GM19438 (cell line): Measurements from ENCODE around the gene IMPDH1.
A peak's percentile ranks its signal among the peaks of the same experiment; 100 is the strongest.
"Not testable (repeated sequence)": the region's sequence is repeated elsewhere in the genome, so short reads cannot be mapped to it uniquely, and the experiment has no call there.

Source experiments
- ATAC-seq: cut with Tn5 transposase; IDR thresholded peaks from one replicate; pipeline ENCODE4 v1.9.1; 2021; ENCODE audit warnings: low read depth; ENCODE audit not compliant: unreplicated experiment

Gene IMPDH1

DNA sequence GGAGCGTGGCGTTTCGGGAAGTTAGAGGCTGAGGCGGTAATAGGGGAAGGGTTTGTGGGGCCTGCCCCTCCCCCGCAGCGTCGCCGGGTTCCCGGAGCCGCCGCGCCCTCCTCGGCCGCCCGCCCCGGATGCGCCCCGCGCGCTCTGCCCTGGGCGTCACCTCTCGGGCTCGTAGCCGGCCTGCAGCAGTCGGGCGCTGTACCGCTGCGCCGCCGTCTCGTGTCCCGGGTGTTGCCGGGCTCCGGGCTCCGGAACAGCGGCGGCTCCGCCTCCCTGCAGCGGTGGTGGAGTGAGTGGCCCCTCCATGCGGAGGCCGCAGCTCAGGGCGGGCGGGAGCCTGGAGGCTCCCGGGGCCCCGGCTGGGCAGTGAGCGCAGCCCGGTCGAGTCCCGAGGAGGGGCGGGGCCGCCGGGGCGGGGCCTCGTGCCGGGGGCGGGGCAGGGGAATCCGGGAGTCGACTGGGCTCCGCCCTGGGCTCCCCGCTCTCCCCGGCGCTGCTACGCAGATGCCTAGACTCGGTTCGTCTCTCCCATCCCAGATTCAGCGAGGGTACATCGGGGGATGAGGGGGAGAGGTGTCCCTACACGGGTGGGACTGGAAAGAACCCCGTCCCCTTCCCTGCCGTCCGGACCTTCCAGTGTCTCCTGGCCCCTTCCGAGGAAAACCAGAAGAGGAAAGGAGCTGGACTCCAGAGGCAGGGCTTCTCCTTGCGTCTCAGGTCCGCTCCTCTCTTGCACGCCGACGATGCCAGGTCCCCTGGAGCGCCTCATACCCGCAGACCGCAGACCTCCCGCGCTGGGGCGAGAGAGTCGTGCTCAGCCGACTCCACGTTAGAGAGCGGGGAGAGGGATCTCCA lies at the start of gene IMPDH1:
TSS of gene IMPDH1 (minus strand) at position 387 of the 855 bp plus-strand sequence. CDS start at position 306, 81 bp downstream.
- ATAC-seq = peak; percentile 79

DNA sequence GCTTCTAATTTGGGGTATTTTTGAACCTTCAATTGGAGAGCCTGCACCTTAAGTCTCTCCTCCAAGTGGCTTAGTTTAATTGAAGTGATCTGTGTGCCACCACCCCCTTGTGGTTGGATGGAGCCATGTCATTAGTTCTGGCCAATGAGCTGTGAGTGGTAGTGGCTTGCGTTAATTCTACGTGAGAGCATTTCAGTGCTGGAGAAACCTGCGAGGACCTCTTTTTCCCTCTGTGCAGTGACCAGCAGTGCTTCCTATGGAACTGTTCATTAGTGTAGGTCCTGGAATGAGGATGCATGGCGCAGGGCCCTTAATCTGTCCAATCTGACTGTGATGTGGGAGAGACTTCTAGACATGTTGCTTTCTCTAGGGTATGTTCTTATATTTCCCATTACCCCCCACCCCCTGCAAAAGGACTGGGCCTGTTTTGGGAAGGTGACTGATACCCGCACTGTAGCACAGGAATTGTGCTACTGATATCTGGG lies 49.7 kb upstream of the IMPDH1 start:
- ATAC-seq = peak; percentile 47

DNA sequence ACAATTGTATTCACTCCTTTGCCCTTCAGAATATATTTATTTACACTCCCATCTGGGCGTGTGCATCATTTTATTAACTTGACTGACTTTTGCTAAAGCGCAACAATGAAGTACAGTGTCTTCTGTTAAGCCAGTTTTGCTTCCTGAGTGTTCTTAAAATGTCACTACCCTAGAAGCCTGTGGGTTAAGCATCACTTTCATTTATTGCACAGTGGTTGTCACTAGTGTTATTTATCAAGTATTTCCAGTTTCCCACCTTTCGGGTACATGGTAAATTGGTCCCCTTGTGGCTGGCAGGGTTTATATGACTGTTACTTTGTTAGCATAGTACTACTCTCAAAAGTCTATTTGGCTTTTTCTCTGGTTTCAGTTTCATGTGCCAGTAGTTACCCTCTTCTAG lies 49.2 kb upstream of the IMPDH1 start:
- peak; percentile 7 for ATAC-seq

DNA sequence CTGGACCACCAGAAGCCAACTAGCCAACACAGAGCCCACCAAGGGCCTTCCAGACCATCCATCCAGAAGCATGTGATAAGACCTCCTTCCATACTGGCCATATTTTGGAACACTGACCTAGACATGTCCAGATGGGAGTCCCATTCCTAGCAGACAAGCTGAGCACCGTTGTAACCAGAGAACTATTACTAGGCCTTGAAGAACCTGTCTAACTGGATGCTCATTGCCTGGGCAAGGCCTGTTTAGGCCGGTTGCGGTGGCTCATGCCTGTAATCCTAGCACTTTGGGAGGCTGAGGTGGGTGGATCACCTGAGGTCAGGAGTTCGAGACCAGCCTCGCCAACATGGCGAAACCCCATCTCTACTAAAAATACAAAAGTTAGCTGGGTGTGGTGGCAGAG lies 47.6 kb upstream of the IMPDH1 start:
- not testable (repeated sequence) for ATAC-seq

DNA sequence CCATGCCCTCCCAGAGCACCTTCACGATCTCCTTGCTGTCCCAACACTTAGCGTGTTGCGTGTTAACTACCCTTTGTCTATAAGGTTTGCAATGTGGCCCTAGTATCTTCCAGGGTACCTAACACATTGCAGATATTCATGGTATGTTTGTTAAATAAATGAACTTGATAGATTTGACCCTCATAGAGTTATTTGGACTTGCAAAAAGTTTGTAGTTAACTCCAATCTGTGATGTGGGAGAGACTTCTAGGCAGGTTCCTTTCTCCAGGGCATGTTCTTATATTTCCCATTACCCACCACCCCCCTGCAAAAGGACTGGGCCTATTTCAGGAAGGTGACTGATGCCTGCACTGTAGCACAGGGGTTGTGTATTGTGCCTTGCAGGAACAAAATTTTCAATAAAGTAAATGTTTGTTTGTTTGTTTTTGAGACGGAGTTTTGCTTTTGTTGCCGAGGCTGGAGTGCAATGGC lies 46.5 kb upstream of the IMPDH1 start:
- ATAC-seq = no peak

DNA sequence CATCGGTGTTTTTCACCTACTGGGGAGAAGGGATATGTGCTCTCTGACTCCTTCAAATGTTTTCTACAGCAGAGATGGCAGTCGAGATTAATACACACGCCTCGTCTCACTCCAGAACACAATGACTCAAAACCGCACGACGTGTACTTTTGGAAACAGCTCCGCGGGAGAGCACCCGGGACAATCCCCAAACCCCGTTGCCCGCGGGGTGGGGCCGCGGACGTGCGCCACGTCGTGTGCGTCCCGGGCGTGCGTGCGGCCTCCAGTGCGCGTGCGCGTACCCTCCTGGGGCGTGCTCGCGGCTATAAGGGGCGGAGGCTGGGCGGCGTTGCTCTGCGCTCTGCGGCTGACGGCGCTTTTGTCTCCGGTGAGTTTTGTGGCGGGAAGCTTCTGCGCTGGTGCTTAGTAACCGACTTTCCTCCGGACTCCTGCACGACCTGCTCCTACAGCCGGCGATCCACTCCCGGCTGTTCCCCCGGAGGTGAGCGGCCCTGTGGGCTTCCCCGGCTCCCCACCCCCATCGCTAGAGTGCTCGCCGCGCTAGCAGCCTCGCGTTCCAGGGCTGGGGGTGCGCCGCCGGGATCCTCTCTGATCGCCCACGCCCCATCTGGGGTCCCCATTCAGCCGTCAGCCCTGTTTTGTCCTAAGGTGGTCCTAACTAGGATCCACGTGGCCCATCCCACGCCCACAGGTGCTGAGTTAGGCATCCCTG lies 45.9 kb upstream of the IMPDH1 start, which contains the start of gene HILPDA:
TSS of gene HILPDA (plus strand) at position 336 of the 712 bp plus-strand sequence. CDS start 1,391 bp downstream, outside the sequence.
- peak; percentile 81 for ATAC-seq

DNA sequence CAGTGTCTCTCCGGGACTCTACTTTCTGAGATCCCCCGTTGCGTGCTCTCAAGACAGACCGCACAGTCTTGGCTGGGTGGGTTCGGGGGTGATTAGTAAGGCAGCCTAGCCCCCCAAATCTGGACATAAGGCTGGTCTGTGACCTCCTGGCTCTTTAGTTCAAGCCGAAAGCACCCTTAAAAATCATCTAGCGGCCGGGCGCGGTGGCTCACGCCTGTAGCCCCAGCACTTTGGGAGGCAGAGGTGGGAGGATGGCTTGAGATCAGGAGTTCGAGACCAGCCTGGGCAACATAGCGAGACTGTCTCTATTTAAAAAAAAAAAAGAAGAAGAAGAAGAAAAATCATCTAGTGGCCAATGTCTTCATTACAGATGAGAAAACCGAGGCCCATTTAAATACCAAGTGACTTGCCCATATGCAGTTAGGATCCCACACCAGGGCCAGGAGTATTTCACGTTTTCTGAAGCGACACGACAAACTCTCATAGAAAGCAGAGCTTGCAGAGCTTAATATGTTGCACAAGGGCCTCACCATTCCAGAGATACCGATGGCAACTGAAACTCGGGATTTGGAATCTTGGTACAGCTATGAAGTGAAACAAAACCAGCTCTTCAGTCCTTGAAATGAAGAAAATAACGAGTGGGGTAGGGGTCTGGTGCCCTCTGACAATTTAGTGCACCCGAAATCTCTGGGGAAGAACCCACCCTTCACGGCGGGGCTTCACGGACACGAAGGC lies 45.2 kb upstream of the IMPDH1 start:
- no peak for ATAC-seq

DNA sequence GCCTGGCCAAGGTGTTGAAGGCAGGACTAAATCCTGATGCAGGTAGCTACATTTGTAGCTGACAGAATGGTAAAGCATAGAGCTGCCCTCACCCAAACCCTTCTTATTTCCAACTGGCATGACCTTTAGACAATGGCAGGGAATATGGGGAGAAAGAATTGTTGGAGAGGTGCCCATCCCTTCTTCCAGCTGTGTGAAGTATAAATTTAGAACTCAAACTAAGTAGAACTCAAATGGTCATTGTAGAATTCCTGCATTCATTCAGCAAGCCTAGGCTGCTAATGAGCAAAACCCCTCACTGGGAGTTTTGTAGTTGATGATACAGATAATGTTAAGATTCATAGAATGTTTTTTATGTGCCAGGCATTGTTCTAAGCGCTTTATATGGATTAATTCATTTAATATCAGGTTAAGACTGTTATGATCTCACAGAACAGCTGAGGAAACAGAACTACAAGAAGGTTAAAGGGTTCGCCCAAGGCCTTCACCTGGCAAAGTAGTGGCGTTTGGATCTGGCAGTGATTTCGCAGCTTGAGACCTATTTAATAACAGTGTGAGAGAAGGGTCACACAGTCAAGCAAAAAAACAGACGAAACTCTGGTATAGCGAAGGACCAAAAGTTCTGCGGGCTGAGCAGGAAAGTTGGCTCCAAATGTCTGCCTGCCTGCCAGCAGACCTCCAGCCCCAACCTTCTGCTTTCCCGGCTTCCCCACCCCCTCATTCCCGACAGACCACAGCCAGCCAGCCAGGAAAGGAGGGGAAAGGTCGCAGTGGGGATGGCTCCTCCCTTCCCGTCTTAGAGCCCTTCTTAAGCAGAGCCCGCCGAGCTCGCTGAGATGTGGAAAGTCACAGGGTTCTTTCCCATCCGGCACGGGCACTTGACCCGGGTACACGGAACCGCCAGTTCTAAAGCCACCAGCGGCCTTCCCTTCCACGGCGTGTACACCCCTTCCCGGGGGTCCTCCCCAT lies 44.3 kb upstream of the IMPDH1 start:
- ATAC-seq = no peak

DNA sequence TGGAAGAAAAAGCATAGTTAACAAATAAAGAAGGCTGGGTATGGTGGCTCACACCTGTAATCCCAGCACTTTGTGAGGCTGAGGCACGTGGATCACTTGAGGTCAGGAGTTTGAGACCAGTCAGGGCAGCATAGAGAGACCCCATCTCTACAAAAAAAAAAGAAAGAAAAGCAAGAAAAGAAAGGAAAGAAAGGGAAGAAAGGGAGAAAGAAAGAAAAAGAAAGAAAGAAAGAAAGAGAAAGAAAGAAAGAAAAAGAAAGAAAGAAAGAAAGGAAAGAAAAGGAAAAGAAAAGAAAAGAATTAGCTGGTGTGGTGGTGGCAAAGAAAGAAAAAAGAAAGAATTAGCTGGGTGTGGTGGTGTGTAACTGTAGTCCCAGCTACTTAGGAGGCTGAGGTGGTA lies 42.8 kb upstream of the IMPDH1 start:
- no peak for ATAC-seq

DNA sequence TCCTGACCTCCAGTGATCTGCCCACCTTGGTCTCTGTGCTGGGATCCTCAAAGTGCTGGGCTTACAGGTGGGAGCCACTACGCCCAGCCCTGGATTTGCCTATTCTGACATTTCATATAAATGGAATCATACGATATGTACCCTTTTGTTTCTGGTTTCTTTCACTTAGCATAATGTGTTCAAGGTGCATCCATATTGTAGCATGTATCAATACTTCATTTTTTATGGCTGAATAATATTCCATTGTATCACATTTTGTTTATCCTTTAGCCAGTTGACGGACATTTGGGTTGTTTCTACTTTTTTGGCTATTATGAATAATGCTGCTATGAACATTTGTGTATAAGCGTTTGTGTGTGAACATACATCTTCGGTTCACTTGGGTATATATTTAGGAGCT lies 41.1 kb upstream of the IMPDH1 start:
- no peak for ATAC-seq

DNA sequence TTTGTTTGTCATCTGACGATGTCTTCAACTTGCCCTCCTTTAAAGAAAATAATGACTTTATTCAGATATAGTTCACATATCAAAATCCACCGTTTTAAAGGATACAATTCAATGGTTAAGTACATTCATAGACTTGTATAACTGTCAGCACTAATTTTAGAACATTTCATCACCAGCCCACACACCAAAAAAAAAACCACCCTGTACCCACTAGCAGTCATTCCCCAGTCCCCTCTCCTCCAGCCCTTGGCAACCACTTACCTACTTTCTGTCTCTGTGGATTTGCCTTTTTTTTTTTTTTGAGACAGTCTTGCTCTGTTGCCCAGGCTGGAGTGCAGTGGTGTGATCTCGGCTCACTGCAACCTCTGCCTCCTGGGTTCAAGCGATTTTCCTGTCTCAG lies 40.6 kb upstream of the IMPDH1 start:
- ATAC-seq = no peak

DNA sequence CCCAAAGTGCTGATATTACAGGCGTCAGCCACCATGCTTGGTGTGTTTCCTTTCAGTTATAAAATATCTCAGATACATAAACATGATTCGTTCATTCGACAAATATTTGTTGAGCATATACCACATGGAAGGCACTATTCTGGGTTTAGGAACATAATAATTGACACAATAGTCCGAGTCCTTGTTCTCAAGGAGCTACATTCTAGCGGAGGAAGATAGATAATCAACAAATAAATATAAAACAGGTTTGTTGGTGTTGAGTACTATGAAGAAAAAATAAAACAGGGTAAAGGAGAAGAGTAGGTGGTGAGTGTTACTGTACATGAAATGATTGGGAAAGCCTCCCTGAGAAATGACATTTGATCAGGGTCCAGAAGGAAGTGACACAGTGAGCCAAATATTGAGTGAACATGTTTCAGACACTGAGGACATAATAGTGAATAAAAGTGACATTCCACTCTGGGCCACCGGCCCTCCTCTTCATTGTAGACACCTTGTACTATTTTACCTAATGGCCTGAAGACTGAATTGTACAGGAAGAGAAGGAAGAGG lies 39.0 kb upstream of the IMPDH1 start:
- ATAC-seq = no peak

DNA sequence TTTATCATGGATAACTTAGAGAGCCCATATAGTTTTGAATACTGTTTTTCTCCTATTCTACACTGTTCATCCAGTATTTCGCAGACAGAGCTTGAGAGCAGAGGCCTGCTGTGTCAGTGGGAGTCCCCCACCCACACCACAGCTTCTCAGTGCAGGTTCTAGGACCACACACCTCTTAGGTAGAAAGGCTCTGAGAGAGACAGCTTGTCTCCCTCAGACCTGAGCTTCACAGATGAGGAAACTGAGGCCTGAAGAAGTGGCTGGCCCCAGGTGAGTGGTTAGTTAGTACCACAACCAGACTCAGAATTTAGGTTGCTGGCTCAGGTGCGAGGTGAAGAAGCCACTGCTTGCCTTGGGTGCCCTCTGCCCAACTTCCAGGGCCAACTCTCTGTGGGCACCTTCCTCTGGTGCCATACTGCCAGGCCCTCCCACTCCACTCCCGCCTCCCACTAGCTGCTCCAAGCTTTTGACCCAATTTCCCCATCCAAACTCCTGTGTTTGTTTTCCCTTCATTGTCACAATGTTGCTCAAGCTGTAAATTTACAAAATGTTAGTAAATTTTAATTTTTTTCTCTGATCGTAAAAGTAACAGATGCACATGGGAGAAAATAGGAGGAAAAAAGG lies 38.3 kb upstream of the IMPDH1 start:
- ATAC-seq = no peak

DNA sequence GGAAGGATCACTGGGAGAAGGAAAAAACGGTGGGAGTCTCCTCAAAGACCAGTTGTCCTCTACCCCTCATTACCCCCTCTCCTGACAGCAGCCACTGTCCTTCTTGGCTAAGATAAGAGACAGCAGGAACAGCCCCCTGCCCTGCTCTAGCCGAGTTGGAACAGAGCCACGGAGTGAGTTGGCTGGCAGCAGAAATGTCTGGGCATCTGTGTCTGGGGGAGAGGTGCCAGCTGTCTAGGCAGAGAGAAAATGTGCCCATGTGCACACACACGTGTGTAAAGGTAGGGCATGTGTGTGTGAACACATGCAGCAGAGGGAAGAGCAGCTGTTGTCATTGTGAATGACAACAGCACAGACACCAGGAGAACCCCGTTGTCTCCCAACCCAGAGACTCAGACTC lies 36.5 kb upstream of the IMPDH1 start:
- ATAC-seq = no peak

DNA sequence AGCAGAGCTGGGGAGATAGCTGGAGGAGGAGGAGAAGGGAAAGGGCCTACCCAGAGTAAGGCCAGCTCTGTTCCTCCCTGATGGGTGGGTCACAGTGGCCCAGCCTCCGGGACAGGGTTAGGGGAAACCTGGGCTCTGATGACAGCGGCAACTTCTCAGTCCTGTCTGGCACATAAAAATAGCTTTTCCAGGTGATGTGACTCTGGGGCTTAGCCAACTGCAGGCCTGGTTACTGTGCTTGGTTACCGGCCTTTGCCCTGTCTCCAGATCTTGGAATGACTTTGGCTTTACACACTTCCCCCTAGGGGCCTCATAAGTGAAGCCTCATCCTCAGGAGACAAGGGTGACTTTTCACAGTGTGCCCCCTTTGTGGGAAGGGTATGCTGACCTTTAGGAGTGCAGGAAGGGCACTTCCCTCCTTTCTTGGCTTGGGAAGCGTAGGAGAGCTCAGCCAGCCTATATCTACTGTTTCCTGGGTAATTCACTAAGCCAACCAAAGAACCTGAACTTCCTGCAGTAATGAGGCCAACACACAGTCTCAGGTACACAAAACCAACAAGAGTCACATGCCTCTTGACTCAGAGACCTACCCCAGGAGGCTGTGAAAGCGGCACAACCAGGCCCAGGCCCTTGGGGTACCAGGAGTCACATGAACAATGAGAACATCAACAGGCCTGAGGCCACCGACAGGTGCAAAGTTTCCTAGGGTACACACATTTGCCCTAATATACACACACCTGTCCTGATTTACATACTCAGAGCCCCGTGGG lies 34.2 kb upstream of the IMPDH1 start:
- ATAC-seq = no peak

DNA sequence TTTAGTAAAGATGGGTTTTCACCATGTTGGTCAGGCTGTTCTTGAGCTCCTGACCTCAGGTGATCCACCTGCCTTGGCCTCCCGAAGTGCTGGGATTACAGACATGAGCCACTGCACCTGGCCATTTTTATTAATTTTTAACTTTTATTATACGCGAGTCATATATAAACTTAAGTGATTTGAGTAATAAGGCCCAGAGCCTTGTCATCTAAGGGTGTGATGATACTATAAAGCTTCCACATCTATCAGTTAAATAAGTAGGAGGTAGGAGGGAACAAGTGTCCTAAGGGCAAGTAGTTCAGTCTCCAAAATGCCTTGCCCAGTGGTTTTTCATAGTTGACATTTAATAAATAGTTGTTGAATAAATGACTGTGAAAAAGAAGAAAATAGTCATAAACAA lies 32.6 kb upstream of the IMPDH1 start:
- ATAC-seq = no peak

DNA sequence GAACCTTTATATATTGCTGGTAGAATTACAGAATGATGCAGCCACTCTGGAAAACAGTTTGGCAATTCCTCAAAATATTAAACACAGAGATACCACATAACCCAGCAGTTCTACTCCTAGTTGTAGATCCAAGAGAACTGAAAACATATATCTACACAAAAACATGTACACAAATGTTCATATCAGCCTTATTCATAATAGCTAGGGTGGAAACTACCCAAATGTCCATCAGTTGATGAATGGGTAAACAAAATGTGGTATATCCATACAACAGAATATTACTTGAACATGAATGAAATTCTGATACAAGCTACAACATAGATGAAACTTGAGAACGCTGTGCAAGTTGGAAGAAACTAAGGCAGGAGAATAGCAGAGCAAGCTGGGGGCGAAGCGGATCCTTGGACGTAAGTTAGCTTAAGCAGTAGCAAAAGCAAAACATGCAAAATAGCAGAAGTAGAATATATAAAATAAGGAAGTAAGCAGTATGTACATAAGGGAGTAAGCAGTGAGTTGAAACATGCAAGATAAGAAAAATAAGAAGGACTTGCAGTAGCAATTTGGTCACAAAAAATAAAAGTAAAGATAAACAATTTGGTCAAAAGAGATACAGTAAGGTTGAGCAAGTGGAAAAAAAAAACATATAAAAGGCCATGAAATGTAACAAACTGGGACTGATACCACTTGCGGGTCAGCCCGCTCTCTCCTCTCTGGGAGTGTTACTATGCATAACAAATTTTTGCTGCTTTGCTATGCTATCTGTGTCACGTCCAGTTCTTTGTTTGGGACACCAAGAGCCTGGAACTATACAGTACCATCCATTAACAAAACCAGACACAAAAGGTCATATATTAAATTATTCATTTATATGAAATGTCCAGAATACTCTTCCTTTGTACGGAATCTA lies 27.9 kb upstream of the IMPDH1 start:
- ATAC-seq = no peak
